Endothelial cell of umbilical vein (primary cell): Measurements from ENCODE around the gene MDFIC. TPM values are rescaled to one million over a fixed set of nuclear protein-coding genes. Genes with fewer than 3 reads are reported as not detected.

Experiments
- BruUV-seq: library from RNA; stranded (reverse); fragments of 400-500 nt; replicated peaks from 2 replicates; lab custom pipeline; 2021; lab: Mats Ljungman, UMichigan
- CTCF ChIA-PET: fragments of 300-600, 350-600 bp; sonication (Branson Sonifier 250); formaldehyde crosslinking; loops from one replicate; lab custom pipeline; 2021; ENCODE audit warnings: antibody characterized with exemption, inconsistent platforms; lab: Charles Lee
- POLR2A ChIA-PET: fragments of 300-600, 350-600 bp; sonication (Branson Sonifier 250); formaldehyde crosslinking; loops from one replicate; lab custom pipeline; 2021; ENCODE audit warnings: antibody characterized with exemption, inconsistent platforms; lab: Charles Lee
- DNase-seq: peaks from one replicate; pipeline ENCODE4 v3.0.0-alpha.2; 2011; ENCODE audit warnings: low read depth, low spot score
- FAIRE-seq: peaks from 2 replicates; lab custom pipeline; 2011; peaks lifted over from hg19 to GRCh38; lab: Jason Lieb, UNC
- H2AFZ ChIP-seq: 2 replicates; pipeline ENCODE4 v1.6.0; 2012; ENCODE audit warnings: low read depth, low read length, control low read depth, inconsistent platforms
- H3K27ac ChIP-seq: 2 replicates; pipeline ENCODE4 v1.5.1; 2011; ENCODE audit warnings: low read depth, mild to moderate bottlenecking, control low read depth, low read length, moderate library complexity; ENCODE audit not compliant: insufficient read depth
- H3K27me3 ChIP-seq, 2 experiments: 2 replicates each; pipeline versions ENCODE4 v1.6.0 to v1.6.1; 2011; ENCODE audit warnings: low read length in 2 of 2, mixed read lengths in 1 of 2; ENCODE audit not compliant: control insufficient read depth in 2 of 2, insufficient read depth in 2 of 2
- H3K36me3 ChIP-seq, 2 experiments: 2 replicates in 1 of 2; 3 replicates in 1 of 2; pipeline ENCODE4 v1.5.1; 2011; ENCODE audit warnings: low read length in 2 of 2, mild to moderate bottlenecking in 1 of 2, moderate library complexity in 1 of 2; ENCODE audit not compliant: control insufficient read depth in 2 of 2, insufficient read depth in 2 of 2; ENCODE audit errors: extremely low read depth in 1 of 2
- H3K4me1 ChIP-seq: 3 replicates; pipeline ENCODE4 v1.5.1; 2011; ENCODE audit warnings: mild to moderate bottlenecking, low read length; ENCODE audit not compliant: control insufficient read depth, insufficient read depth; ENCODE audit errors: extremely low read depth
- H3K4me2 ChIP-seq: 2 replicates; pipeline ENCODE4 v1.6.1; 2011; ENCODE audit warnings: low read length, control low read depth, mixed read lengths; ENCODE audit not compliant: insufficient read depth
- H3K4me3 ChIP-seq, 3 experiments: fragments of 200-600 bp in 1 of 3; sonication (generic), shearing (Covaris generic) in 1 of 3; replicated peaks in 1 of 3; 2 replicates each; pipeline ENCODE4 v1.5.1; 2011 to 2016; ENCODE audit warnings: control low read depth in 3 of 3, low read length in 3 of 3, mild to moderate bottlenecking in 2 of 3, inconsistent platforms in 1 of 3, low read depth in 1 of 3, moderate library complexity in 1 of 3; ENCODE audit not compliant: insufficient read depth in 1 of 3
- H3K79me2 ChIP-seq: 2 replicates; pipeline ENCODE4 v1.6.0; 2012; ENCODE audit warnings: low read length, inconsistent platforms; ENCODE audit not compliant: control insufficient read depth, insufficient read depth
- H3K9ac ChIP-seq: replicated peaks from 2 replicates; pipeline ENCODE3; 2011; ENCODE audit warnings: low read length, control low read depth; ENCODE audit not compliant: insufficient read depth; ENCODE audit errors: extremely low read depth
- H3K9me1 ChIP-seq: replicated peaks from 3 replicates; pipeline ENCODE4 v1.6.0; 2011; ENCODE audit warnings: mild to moderate bottlenecking, low read length; ENCODE audit not compliant: control insufficient read depth, insufficient read depth; ENCODE audit errors: extremely low read depth
- H3K9me3 ChIP-seq: replicated peaks from 2 replicates; pipeline ENCODE4 v1.5.1; 2012; ENCODE audit warnings: low read length, inconsistent platforms; ENCODE audit not compliant: control insufficient read depth, insufficient read depth
- H4K20me1 ChIP-seq: replicated peaks from 2 replicates; pipeline ENCODE3; 2011; ENCODE audit warnings: mild to moderate bottlenecking, low read length; ENCODE audit not compliant: control insufficient read depth, insufficient read depth; ENCODE audit errors: extremely low read depth
- CTCF ChIP-seq, 2 donors: IDR thresholded peaks; 1 replicate in 1 of 2; 2 replicates in 1 of 2; pipeline ENCODE4 v1.5.1; 2011; ENCODE audit warnings: low read length in 2 of 2, mild to moderate bottlenecking in 2 of 2, moderate library complexity in 2 of 2, control low read depth in 1 of 2, inconsistent platforms in 1 of 2, low read depth in 1 of 2; ENCODE audit not compliant: insufficient read depth in 1 of 2; ENCODE audit errors: extremely low read depth in 1 of 2
- EZH2 ChIP-seq: IDR thresholded peaks from 2 replicates; pipeline ENCODE4 v1.6.1; 2012; ENCODE audit warnings: borderline replicate concordance, low read depth, mild to moderate bottlenecking, moderate library complexity, low read length, inconsistent platforms; ENCODE audit not compliant: severe bottlenecking
- FOS ChIP-seq: IDR thresholded peaks from 2 replicates; pipeline ENCODE4 v1.6.1; 2011; ENCODE audit warnings: mild to moderate bottlenecking, low read length, moderate library complexity, borderline replicate concordance; ENCODE audit not compliant: insufficient read depth
- JUN ChIP-seq: IDR thresholded peaks from 2 replicates; pipeline ENCODE4 v1.6.1; 2011; ENCODE audit warnings: borderline replicate concordance, low read depth; ENCODE audit not compliant: insufficient read length, insufficient read depth
- POLR2AphosphoS5 ChIP-seq: IDR thresholded peaks from 2 replicates; pipeline ENCODE4 v1.6.1; 2012; ENCODE audit warnings: low read depth, mild to moderate bottlenecking, control low read depth, low read length, moderate library complexity; ENCODE audit not compliant: insufficient read depth
- dilution Hi-C: fragments of 300-500 bp; cut with MboI; formaldehyde crosslinking; loops from one replicate; pipeline ENCODE4 v1.15.0; 2019; ENCODE audit warnings: low sequenced_read_pairs; ENCODE audit not compliant: extremely low pct_ligation_motif_present
- intact Hi-C: fragments of 100-400 bp; cut with micrococcal nuclease; formaldehyde crosslinking; loops from one replicate; pipeline ENCODE4 v1.10.0; 2022
- polyA plus RNA-seq, 4 experiments: library from polyadenylated mRNA; depleted of rRNA in 3 of 4; stranded (reverse) in 3 of 4; unstranded in 1 of 4; fragments of >200 nt; gene quantifications; 2 replicates each; pipeline versions ENCODE4 v1.2.1 to v1.2.3, GENCODE V29; 2011 to 2012; ENCODE audit warnings: missing spikeins in 1 of 4
- total RNA-seq: library from RNA; stranded (reverse); gene quantifications from 2 replicates; pipeline ENCODE4 v1.2.3, GENCODE V29; 2021

MDFIC gene
- total and polyA plus RNA-seq, 2 donors (not counting 3 experiments of a cell fraction or from before 2014, with no cell fraction given) = 6.5 to 14.2 TPM

GRCh38 chr7:115060095-115060870, 138.4 kb downstream of the MDFIC start:
- dilution Hi-C loops = no loop called here

More at GRCh38 chr7:115060095-115060870, 138.4 kb downstream of the MDFIC start:
- Histone ChIP-seq H3K79me2 (no peaks in the 10 kb centered on the region), H3K27ac (no peak overlapping the region), H3K27me3 (peaks cover 18% of the 10 kb centered on the region in 2 experiments), H2AFZ (no peak overlapping the region), H3K9me3 (no peaks in the 10 kb centered on the region), H3K9me1 (no peaks in the 10 kb centered on the region), H3K4me2 (no peak overlapping the region), H3K9ac (no peak overlapping the region), H3K4me1 (no peaks in the 10 kb centered on the region), H3K36me3 (no peaks in the 10 kb centered on the region), H3K4me3 (no peak overlapping the region), H4K20me1 (no peaks in the 10 kb centered on the region)
- intact Hi-C loops = no loop called here
- POLR2A ChIA-PET = no interaction called here
- CTCF ChIA-PET = no interaction called here
- FAIRE-seq = no peak
- no peak for DNase-seq
- no TSS peak for BruUV-seq
- TF ChIP-seq CTCF (IDR thresholded peaks at IDR 0.05; ENCODE audit: extremely low read depth in 1 of 2, insufficient read depth in 1 of 2, low read depth in 1 of 2, low read length in 2 of 2) (no peak), POLR2AphosphoS5 (no peak), JUN (no peak), EZH2 (no peak), FOS (no peak)
